ENCODE measurements around the gene CACNA1C.

DNA sequence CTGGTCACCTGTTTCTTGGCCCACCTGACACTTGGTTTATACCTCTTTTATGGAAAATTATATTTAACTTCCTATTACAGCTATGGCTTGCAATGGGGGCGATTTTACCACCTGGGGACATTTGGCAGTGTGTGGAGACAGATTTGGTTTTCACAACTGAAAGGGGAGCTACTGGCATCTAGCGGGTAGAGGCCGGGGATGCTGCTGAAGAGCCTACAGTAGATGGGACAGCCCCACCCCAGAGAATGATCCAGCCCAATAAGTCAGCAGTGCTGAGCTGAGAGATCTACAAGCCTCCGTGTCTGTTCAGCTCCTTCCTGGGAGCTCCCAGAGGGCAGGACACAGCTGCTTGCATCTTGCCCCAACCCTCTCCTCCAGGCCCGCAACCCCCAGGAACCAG, 302.8 kb downstream of the CACNA1C start:
- TF ChIP-seq, protein P1, sequence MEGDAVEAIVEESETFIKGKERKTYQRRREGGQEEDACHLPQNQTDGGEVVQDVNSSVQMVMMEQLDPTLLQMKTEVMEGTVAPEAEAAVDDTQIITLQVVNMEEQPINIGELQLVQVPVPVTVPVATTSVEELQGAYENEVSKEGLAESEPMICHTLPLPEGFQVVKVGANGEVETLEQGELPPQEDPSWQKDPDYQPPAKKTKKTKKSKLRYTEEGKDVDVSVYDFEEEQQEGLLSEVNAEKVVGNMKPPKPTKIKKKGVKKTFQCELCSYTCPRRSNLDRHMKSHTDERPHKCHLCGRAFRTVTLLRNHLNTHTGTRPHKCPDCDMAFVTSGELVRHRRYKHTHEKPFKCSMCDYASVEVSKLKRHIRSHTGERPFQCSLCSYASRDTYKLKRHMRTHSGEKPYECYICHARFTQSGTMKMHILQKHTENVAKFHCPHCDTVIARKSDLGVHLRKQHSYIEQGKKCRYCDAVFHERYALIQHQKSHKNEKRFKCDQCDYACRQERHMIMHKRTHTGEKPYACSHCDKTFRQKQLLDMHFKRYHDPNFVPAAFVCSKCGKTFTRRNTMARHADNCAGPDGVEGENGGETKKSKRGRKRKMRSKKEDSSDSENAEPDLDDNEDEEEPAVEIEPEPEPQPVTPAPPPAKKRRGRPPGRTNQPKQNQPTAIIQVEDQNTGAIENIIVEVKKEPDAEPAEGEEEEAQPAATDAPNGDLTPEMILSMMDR (conservative IDR thresholded peaks at IDR 0.05), result no peak
- TF ChIP-seq EZH2 (IDR thresholded peaks at IDR 0.05; ENCODE audit: low read depth), result no peak

Data from PC-9 (cell line).